K562 (cell line): ENCODE data around the gene SRM. TPM values are rescaled to one million over a fixed set of nuclear protein-coding genes. Genes with fewer than 3 reads are reported as not detected.
A peak's percentile ranks its signal among the peaks of the same experiment; 100 is the strongest.

ENCODE experiments used
- BCL6 ChIP-seq: fragments of 250-450 bp; sonication (Bioruptor Pico); IDR thresholded peaks from 2 replicates; pipeline ENCODE4 v1.4.0; 2020
- CBX1 ChIP-seq: sonication (generic); IDR thresholded peaks from 2 replicates; pipeline ENCODE4 v1.6.1; 2016; ENCODE audit warnings: antibody characterized with exemption, low read depth, mild to moderate bottlenecking
- CCNT2 ChIP-seq: IDR thresholded peaks from 2 replicates; pipeline ENCODE4 v1.6.1; 2011; ENCODE audit warnings: borderline replicate concordance, low read depth, mild to moderate bottlenecking, moderate library complexity, mixed read lengths, low read length; ENCODE audit not compliant: insufficient read length; ENCODE audit errors: extremely low read depth
- CEBPG ChIP-seq, 3 experiments: fragments of 200-800 bp in 1 of 3; sonication (Bioruptor generic) in 1 of 3; sonication (generic) in 1 of 3; formaldehyde crosslinking in 1 of 3; IDR thresholded peaks in 2 of 3; conservative IDR thresholded peaks in 1 of 3; 2 replicates each; pipeline versions ENCODE4 v1.6.1 to v1.8.0; 2016 to 2022; ENCODE audit warnings: missing compliant biosample characterization in 2 of 3, missing genetic modification characterization in 2 of 3, mild to moderate bottlenecking in 1 of 3, missing genetic modification reagents in 1 of 3
- CTCF ChIP-seq, 3 experiments: IDR thresholded peaks in 2 of 3; conservative IDR thresholded peaks in 1 of 3; 2 replicates each; pipeline ENCODE4 v1.5.1; 2011 to 2012; ENCODE audit warnings: low read length in 3 of 3, mild to moderate bottlenecking in 3 of 3, control low read depth in 2 of 3, improper control_type of control experiment in 1 of 3, inconsistent platforms in 1 of 3, low read depth in 1 of 3, mixed read lengths in 1 of 3, moderate library complexity in 1 of 3; ENCODE audit not compliant: insufficient read depth in 2 of 3
- DDX20 ChIP-seq: fragments of 450-650 bp; IDR thresholded peaks from 2 replicates; pipeline ENCODE4 v1.6.1; 2016; ENCODE audit warnings: missing genetic modification characterization, low read depth, mild to moderate bottlenecking, missing compliant biosample characterization, moderate library complexity
- DLX4 ChIP-seq: fragments of 250-450 bp; sonication (Bioruptor Pico); IDR thresholded peaks from 2 replicates; pipeline ENCODE4 v1.6.1; 2021; ENCODE audit warnings: mild to moderate bottlenecking
- ELF1 ChIP-seq: fragments of 200-800 bp; sonication (Bioruptor generic); IDR thresholded peaks from 2 replicates; pipeline ENCODE4 v1.6.1; 2016; ENCODE audit warnings: missing genetic modification characterization, missing compliant biosample characterization
- FOSL1 ChIP-seq: fragments of 200-800 bp; sonication (Bioruptor generic); conservative IDR thresholded peaks from 2 replicates; pipeline ENCODE4 v1.6.1; 2016; ENCODE audit warnings: missing genetic modification characterization, missing compliant biosample characterization
- FOXP1 ChIP-seq: sonication (generic); formaldehyde crosslinking; IDR thresholded peaks from 2 replicates; pipeline ENCODE4 v1.8.0; 2022; ENCODE audit warnings: mild to moderate bottlenecking, missing genetic modification reagents
- KDM5B ChIP-seq: fragments of 200-600 bp; sonication (generic); IDR thresholded peaks from 2 replicates; pipeline ENCODE4 v1.6.1; 2012; ENCODE audit warnings: low read depth, mild to moderate bottlenecking, moderate library complexity, low read length, control low read depth, inconsistent platforms; ENCODE audit not compliant: insufficient replicate concordance
- MXI1 ChIP-seq: IDR thresholded peaks from 2 replicates; pipeline ENCODE4 v1.6.1; 2011; ENCODE audit warnings: low read depth, mild to moderate bottlenecking, improper control_type of control experiment, low read length
- NKRF ChIP-seq: fragments of 450-650 bp; IDR thresholded peaks from 2 replicates; pipeline ENCODE4 v1.6.1; 2016; ENCODE audit warnings: borderline replicate concordance
- RBM14 ChIP-seq: fragments of 200-400 bp; formaldehyde crosslinking; IDR thresholded peaks from 2 replicates; pipeline ENCODE4 v1.6.1; 2018; ENCODE audit warnings: low read depth, mild to moderate bottlenecking, low read length, moderate library complexity, borderline replicate concordance; ENCODE audit not compliant: insufficient read depth
- TRIM25 ChIP-seq: fragments of 450-650 bp; IDR thresholded peaks from 2 replicates; pipeline ENCODE4 v1.7.0; 2016; ENCODE audit warnings: borderline replicate concordance
- XRCC4 ChIP-seq: IDR thresholded peaks from one replicate; pipeline ENCODE4 v1.6.1; 2011; ENCODE audit not compliant: insufficient read depth, insufficient read length; ENCODE audit errors: extremely low read depth
- ZBTB7A ChIP-seq: IDR thresholded peaks from 2 replicates; pipeline ENCODE4 v1.6.1; 2011; ENCODE audit warnings: low read depth, mild to moderate bottlenecking, low read length, moderate library complexity, borderline replicate concordance; ENCODE audit not compliant: control insufficient read depth
- ZFX ChIP-seq: sonication (generic); formaldehyde crosslinking; IDR thresholded peaks from 2 replicates; pipeline ENCODE4 v1.8.0; 2022; ENCODE audit warnings: mild to moderate bottlenecking, missing genetic modification reagents, moderate library complexity
- ZNF217 ChIP-seq: sonication (generic); formaldehyde crosslinking; IDR thresholded peaks from 2 replicates; pipeline ENCODE4 v1.8.0; 2022; ENCODE audit warnings: mild to moderate bottlenecking, missing genetic modification reagents
- ZNF24 ChIP-seq: fragments of 450-650 bp; IDR thresholded peaks from 2 replicates; pipeline ENCODE4 v1.6.1; 2016
- polyA plus RNA-seq, 8 experiments: library from polyadenylated mRNA; depleted of rRNA in 4 of 8; stranded (reverse) in 5 of 8; unstranded in 3 of 8; fragments of >200 nt; fragmentation: Nextera tagmentation in 2 of 8; fragmentation: Illumina TruSeq in 1 of 8; extraction: Ambion mirVana in 2 of 8; extraction: Trizol in 1 of 8; gene quantifications; 2 replicates each; pipeline versions ENCODE4 v1.2.1 to v1.2.3, GENCODE V29; 2011 to 2014; ENCODE audit warnings: inconsistent platforms in 1 of 8, missing spikeins in 1 of 8
- total RNA-seq, 7 experiments: library from RNA; depleted of rRNA in 6 of 7; stranded (reverse); fragments of >200 nt in 6 of 7; fragmentation: Illumina TruSeq in 2 of 7; extraction: Trizol in 2 of 7; gene quantifications; 2 replicates each; pipeline versions ENCODE4 v1.2.1 to v1.2.3, GENCODE V29; 2011 to 2021; ENCODE audit warnings: low replicate concordance in 1 of 7

The SRM gene
- total and polyA plus RNA-seq, 9 of the 15 experiments (the other 6 are each of a cell fraction or from before 2014, with no cell fraction given): 23.9 to 373 (median 82.5) TPM

GRCh38 chr1:11059155-11059967 is 457 bp downstream of the SRM start (continued):
- TF ChIP-seq XRCC4 (no peak), RBM14 (0 out of 2 replicates have a peak, but pooled peaks have one; percentile 35), CBX1 (peak; percentile 26; the same call in 1 of the 2 replicates), KDM5B (peak; percentile 71), BCL6 (CRISPR knock-in tag) (no peak), ZFX (CRISPR knock-in tag) (peak; percentile 39), ZNF217 (CRISPR knock-in tag) (no peak), CEBPG (CRISPR knock-in tag; IDR thresholded peaks at IDR 0.05) (peak; percentile 38; the same call in 1 of the 2 replicates), CEBPG (tag; conservative IDR thresholded peaks at IDR 0.05 in 1 of 2, IDR thresholded peaks at IDR 0.05 in 1 of 2) (no peak), DLX4 (CRISPR knock-in tag) (no peak), ZBTB7A (peak; percentile 56; the same call in 1 of the 2 replicates), CTCF (IDR thresholded peaks at IDR 0.05 in 2 of 3, conservative IDR thresholded peaks at IDR 0.05 in 1 of 3; ENCODE audit: insufficient read depth in 2 of 3, low read depth in 1 of 3, low read length in 3 of 3) (0 out of 6 replicates have a peak, but pooled peaks of 1 of the 3 experiments have one; percentile 4), NKRF (peak; percentile 81), MXI1 (0 out of 2 replicates have a peak, but pooled peaks have one; percentile 4), ZNF24 (no peak), TRIM25 (no peak), CCNT2 (no peak), ELF1 (tag) (no peak), DDX20 (tag) (no peak), FOXP1 (no peak; the same call in 1 of the 2 replicates), FOSL1 (tag) (no peak; the same call in 1 of the 2 replicates)
